DMS79 treated with DMSO at 0.1 percent for 48 hours (cell line): Measurements from ENCODE around the gene TEX11.

Experiments used
- DNase-seq: peaks from one replicate; lab custom pipeline; 2025; lab: John Stamatoyannopoulos, UW

TEX11 gene

GRCh38 chrX:70494441-70494840 is 414.1 kb downstream of the TEX11 start:
- no peak for DNase-seq

DNA sequence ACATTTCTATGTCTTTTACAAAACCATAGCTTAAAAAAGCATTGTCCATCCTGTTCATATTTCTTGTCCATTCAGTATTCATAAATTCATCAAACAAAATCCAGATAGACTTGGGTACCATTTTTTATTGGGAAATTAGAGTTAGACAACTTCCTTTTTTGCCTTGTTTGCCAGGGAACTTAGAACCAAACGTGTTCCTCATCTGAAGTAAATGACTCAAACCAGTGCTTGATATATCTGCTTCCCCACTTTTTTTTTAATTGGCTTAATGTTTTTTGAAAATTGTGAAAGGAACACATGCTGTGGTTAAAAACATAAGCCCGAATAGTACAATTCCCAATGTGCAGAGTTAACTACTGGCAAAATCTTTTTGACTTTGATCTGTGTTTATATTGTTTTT is 419.7 kb downstream of the TEX11 start:
- DNase-seq: no peak

GRCh38 chrX:70485466-70485865 is 423.0 kb downstream of the TEX11 start:
- peak; percentile 73 for DNase-seq

- no peak for DNase-seq
Observed at GRCh38 chrX:70482300-70482699, 426.2 kb downstream of the TEX11 start.

- DNase-seq: no peak
Observed at GRCh38 chrX:70481471-70482270, 426.8 kb downstream of the TEX11 start.

DNA sequence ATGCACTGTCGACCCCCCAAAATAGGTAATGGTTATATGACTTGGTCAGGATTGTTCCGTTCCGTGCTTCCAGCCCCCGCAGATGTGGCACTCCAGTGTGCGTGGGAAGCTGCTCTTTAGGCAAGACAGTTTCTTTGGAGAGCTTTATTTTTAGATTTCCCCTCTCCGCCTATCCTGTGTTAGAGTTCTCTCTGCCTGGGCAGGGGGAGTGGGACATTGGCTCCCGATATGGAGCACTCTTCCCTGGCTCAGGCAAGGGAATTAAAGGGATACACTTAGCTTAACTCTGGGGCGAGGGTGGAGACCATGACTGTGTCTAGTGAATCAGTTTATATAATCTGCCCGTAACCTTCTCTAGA is 427.9 kb downstream of the TEX11 start:
- DNase-seq: no peak

DNA sequence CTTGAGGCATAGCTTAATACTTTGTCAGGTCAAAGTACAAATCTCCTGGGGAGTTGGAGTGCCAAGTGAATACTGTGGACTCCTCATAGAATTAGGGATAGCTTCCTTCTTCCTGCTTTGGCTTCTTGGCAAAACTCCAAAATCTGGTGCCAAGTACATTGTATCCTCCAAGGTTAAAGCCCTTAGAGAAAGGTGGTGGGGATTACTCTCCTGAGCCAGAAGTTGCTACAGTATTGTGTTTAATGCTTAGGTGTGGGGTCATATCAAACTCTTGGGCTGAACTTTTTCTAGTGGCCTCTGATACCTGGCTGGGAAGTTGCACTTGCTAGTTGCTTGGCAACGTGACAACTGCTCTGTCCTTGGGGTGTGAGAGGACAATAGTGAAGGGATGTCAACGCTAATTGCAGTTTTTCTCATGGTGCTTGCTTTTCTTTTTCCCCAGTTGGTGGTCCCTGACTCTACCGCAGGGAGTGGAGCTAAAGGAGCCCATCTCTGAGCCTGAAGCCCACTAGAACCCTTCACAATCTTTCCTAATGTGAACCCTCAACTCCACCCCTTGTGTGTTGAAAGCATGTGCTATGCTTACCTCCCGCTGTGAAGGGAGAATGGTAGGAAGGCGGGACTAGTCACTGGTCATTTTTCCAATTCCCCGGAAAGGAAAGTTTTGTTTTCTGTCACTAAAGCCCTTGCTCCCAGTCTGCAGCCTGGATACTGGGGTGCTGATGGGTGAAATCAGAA is 428.4 kb downstream of the TEX11 start:
- no peak for DNase-seq

DNA sequence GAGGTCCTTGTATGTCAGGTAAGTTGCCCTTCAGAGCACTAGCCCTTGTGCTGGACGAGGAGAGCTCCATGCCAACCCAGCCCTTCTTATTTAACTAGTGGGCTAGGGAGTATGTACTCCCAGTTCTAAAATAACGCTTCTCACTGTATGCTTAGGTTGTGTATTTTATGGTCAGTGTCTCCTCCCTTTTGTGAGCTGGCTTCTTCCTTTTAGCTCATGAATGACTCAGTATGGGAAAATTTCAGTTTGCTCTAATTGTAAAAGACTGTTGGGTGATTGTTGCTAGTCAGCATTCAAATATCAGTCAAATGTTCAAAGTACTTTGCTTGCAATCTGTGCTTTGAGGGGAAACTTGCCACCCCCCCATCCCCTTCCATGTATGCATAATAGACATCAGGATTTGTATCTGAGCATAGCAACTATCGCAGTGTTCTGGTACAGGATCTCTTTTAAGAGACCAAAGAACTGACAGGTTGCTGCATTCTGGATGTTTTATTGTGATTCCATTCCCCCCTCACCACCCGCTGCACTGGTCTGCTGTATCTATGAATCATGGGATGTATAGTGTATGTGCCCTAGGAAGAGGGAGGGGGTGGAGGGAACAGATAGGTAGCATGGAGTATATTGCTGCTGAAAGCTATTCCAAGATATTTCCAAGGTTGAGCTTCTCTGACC is 429.1 kb downstream of the TEX11 start:
- DNase-seq: no peak
